Measurements from ENCODE around the gene TSC2.
"Not testable (repeated sequence)": the region's sequence is repeated elsewhere in the genome, so short reads cannot be mapped to it uniquely, and the experiment has no call there.

The TSC2 gene

DNA sequence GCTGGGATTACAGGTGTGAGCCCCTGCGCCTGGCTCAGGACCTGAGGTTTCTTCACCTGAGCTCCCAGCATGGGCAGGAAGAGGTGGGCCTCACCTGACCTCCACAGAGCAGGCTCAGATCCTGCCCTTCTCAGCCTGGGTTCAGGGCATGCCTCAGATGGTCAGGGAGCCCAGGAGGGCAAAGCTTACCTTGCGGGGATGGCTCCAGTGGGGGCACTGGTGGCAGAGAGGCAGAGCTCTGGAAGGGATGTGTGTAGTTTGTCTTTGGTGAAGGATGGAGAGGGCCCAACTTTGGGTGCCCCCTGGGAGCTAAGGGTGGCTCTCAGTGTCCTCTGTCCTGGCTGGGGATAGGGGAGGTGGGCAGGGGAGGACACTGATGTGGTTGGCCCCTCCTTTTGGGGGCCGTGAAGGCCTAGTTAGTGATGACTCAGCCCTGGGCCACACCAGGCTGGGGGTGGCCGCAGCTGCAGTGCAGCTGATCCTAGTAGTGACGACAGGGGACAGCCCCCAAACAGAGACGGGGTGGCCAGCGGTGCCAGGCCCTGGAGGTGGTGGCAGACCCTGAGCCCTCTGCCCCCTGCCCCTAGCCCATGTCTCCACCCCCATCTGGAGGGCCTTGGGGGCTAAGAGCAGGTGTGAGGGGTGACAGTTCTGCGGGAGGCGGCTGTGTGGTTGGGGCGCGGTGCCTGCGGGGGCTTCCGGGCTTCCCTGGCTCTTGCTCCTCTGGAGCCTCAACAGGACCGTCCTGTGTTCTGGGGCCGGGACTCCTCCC, 15.3 kb upstream of the TSC2 start:
- DNase-seq = no peak

DNA sequence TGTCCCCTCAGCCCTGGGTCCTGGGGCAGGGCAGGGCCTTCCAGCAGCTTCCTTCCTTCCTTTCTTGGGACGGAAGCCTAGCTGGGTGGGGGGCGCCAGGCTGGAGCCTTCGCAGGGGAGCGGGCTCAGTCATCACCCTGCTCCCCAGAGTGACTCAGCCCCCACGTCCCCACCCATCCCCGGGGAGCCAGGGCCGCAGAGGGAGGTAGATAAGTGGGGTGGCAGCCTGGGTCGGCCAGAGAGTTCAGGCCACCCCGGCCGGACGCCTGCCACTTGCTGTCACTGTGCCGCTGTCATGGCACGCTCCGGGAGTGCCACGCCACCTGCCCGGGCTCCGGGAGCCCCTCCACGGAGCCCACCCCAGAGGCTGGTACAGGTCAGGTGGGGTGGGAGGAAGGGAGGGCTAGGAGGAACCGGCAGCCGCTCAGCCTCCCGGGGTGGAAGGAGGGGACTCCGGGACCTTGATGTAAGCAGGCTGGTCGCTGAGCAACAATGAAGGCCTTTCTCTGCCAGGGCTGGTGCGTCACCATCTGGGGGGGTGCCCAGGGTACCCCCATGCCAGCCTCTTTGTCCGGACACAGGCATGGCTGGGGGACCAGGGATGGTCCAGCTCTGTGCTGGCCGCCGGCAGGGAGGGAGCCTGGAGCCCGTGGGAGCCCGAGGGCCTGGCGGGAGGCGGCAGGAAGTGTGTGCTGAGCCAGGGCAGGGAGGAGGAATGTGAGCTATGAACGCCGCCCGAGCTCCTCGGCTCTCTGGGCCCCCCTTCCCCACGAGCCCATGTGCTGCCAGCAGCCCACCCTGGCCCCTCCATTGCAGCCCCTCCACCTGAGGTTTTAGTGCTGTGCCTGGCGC, 14.5 kb upstream of the TSC2 start:
- DNase-seq = no peak

DNA sequence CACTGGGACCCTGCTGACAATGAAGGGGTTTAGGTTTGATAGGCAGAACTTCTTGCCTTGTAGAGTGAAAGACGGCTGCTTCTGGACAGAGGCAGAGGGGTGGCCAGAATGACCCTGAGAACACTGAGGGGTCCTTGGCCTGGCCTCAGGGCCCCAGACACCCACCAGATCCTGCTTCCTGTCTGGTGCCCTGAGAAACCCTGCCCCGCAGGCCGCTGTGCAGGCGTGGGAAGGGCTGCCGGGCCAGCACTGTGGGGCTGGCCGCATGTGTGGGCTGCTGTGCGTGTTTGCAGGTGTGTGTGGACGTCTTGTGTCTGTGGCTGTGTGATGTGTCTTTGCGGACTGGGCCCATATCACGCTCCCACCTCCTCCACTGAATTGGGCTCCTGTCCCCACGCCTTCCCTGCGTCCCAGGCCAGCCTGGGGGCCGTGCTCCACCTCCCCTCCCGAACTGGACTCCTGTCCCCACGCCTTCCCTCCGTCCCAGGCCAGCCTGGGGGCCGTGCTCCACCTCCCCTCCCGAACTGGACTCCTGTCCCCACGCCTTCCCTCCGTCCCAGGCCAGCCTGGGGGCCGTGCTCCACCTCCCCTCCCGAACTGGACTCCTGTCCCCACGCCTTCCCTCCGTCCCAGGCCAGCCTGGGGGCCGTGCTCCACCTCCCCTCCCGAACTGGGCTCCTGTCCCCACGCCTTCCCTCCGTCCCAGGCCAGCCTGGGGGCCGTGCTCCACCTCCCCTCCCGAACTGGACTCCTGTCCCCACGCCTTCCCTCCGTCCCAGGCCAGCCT, 13.7 kb upstream of the TSC2 start:
- not testable (repeated sequence) for DNase-seq

DNA sequence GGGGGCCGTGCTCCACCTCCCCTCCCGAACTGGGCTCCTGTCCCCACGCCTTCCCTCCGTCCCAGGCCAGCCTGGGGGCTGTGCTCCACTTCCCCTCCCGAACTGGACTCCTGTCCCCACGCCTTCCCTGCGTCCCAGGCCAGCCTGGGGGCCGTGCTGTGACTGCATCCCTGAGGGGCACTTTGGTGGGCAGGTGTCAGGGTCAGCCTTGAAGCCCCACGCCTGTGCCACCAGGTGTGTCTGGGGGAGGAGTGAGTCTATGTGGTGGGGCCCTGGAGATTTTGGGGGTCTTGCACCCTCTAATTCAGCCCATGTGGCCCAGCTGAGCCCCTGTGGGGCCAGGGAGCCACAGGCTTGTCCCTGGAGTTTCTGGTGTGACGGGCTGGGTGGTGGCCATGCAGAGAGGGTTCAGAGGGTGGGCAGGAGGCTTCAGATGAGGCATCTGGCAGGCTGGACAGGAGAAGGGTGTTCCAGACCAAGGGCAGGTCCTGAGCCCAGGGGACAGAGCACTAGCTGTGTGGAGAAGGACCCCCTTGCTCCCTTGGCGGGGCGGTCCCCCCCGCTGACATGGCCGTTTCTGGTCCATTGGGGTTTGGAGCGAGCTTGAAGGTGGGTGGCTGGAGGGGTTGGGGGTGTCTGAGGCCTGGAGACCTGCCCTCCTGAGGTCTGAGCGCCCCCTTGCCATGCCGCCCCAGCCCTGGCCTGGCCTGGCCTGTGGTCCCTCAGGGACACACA, 12.9 kb upstream of the TSC2 start:
- DNase-seq = no peak

DNA sequence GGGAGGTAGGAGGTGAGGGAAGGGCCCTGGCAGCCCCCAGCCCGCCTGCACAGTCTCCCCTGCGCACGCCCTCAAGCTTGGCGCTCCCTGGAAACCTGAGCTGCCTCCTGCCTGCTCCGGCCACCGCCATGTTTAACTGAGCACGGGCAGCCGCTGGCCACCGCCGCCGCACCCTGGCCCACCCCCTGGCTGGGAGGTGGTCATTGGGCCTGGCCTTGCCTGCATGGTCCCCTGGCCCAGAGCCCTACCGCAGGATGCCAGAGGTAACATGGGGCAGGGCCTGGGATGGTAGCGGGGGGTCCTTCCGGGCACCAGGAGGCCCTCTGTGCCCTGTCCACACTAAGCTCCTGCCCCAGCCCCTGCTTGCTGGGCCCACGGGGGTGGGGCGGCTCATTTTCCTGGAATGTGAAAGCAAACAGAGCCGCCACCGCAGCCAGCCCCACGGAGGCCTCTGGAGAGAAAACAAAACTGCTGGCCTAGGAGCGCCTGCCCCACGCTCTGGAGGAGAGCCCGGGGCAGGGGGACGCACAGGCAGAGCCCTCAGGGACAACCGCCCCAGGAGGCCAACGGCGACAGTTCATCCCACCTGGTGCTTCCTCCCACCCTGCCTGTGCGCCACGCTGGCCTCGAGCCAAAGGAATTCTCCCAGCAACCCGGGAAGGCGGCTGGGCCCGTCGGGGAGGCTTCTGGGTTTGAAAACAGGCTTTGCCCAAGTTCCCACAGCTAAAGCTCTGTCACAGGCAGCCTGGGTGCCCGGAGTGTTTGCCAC, 12.2 kb upstream of the TSC2 start:
- no peak for DNase-seq

DNA sequence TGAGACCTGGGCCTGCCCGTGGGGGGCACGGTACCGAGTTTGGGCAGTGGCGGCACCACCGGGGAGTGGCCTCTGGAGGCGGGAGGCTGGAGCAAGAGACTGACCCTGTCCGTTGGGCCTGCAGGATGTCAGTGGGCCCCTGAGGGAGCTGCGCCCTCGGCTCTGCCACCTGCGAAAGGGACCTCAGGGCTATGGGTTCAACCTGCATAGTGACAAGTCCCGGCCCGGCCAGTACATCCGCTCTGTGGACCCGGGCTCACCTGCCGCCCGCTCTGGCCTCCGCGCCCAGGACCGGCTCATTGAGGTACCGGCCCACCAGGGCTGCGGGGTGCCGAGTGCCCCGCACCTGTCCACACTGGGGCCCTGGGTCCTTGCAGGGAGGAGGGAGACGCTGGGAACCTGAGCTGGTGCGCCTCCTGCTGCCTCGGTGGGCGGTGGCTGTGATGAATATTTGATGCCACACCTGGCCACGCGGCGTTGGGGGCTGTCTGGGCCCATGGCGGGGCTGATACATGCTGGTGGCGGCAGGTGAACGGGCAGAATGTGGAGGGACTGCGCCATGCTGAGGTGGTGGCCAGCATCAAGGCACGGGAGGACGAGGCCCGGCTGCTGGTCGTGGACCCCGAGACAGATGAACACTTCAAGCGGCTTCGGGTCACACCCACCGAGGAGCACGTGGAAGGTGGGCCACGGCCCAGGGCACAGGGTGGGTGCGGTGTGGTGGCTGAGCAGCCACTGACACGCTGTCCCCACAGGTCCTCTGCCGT, 11.4 kb upstream of the TSC2 start:
- no peak for DNase-seq

DNA sequence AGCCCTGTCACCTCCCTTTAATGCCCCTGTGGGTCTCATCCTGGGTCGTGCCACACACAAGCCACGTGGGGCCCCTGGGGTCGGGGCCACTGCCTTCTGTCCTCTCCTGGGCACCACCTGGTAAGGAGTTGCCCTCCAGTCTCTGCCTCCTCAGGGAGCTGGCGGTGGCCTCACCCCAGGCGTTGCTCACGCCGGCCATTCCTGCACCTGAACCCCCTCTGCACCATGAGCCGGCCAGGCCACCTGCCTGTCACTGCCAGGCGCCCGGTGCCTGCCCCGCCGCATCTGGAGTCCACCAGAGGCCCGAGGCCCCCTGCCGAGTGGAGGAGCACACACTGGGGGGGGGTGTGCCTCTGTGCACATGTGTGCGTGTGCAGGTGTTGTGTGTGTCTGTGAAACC, 10.7 kb upstream of the TSC2 start:
- DNase-seq = no peak

DNA sequence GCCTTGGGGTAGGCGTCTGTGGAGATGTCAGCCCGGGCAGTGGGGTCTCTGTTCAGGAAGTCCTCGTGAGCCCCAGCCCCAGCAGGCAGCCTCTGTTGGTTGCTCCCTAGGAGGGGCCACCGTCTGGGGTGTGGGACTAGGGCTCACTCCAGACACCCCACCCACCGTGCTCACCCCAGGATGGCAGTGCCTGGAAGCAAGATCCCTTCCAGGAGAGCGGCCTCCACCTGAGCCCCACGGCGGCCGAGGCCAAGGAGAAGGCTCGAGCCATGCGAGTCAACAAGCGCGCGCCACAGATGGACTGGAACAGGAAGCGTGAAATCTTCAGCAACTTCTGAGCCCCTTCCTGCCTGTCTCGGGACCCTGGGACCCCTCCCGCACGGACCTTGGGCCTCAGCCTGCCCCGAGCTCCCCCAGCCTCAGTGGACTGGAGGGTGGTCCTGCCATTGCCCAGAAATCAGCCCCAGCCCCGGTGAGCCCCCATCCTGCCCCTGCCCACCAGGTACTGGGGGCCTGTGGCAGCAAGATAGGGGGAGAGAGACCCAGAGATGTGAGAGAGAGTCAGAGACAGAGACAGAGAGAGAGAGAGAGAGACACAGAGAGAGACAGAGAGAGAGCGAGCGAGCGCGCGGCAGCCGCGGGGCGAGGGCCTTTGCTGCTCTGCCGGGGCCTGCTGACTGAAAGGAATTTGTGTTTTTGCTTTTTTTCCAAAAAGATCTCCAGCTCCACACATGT, 10.0 kb upstream of the TSC2 start:
- no peak for DNase-seq

DNA sequence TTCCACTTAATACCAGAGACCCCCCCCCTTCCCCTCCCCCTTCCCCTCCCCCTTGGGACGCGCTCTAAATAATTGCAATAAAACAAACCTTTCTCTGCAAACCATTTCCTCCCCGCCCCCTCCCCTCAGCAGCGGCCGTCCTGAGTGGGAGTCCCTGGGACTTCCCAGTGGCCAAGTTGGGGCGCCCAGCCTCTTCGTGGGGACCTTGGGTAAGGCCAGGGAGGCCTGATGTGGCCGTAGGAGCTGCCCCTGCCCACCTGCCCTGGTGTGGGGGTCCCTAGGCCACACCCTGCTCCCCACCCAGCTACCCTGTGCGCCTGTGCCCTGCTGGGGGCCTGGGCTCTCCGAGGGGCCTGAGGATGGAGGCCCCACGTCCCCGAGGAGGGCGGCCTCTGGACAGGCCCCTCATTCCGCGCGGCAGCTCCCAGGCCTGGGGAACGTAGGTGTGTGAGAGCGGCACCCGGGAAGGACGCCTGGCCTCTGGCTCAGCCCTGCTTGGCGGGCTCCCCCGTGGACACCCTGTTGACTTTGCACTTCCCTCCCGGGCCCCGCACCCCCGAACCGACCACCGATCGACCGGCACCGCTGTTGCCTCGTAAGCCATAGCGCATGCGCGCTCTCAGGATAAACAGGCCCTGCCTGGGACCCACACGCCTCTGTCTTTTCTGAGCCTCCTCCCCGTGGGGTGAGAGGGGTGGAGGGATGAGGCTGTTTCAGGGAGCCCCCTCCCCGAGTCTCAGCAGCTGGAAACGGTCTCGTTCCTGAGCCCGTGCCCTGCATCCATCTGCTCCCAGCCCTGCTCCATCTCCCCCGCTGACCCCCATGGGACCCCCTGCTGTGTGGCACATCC, 9.2 kb upstream of the TSC2 start:
- DNase-seq = no peak

DNA sequence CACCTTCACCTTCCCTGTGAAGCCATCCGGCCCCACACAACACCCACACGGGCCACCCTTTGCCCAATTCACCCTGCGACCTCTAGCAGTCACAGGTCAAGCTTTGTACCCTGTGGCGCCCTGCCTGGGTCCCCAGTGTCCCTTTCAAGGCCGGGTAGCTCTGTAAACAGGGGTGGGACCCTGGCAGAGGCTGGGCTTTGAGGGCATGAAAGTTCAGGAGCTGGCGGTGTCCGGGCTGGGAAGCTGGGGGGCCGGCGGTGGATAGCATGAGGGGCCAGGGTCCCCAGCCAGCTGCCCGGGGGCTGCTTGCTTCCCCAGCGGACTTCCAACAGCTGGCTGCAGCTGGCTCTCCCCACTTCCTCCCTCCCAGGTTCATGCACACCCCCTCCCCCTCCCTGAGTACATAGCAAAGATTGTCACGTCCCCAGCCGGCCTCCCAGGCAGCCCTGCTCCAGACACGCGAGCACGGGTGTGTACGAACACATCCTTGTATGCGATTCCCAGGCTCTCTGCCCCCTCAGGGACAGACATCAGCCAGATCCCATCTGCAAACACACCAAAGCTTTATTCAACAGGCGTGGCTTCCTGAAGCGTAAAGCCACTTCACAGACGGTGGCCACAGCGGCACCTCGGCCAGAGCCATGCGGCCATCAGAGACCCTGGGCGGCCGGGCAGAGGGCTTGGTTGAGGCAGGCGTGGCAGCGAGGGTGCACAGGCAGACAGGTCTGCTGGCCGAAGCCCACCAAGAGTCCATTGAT, 8.3 kb upstream of the TSC2 start:
- DNase-seq = no peak

DNA sequence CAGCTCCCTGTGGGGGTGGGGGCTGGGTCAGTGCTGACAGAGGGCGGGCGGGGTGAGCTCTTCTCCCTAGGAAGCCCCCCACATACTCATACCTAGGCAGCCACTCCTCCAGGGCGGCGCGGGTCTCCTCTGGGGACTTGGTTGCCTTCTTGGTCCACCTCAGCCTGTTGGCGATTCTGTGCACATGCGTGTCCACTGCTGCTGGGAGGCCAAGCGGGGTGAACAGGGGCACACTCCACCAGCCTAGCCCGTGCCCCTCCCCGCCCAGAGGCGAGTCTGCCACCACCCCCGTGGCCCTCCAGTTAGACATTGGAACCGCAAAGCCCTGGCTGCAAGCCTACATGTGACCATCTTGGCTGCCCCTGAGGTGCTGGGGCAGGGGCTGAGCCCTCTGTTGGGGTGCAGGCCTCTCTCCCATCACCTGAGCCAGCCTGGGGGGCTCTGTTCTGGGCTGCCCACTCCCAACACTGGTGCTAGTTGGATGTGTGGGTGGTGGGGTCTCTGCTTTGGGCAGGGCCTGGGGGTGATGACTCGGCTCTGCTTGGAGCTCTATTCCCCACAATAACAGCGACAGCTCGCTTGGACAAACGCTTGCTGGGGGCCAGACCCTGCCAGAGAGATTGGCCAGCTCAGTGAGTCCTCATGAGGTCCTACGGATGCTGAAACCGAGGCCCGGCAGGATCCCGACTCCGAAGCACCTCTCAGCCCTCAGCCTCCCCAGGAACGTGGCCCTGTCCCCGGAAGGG, 7.6 kb upstream of the TSC2 start:
- DNase-seq = no peak

DNA sequence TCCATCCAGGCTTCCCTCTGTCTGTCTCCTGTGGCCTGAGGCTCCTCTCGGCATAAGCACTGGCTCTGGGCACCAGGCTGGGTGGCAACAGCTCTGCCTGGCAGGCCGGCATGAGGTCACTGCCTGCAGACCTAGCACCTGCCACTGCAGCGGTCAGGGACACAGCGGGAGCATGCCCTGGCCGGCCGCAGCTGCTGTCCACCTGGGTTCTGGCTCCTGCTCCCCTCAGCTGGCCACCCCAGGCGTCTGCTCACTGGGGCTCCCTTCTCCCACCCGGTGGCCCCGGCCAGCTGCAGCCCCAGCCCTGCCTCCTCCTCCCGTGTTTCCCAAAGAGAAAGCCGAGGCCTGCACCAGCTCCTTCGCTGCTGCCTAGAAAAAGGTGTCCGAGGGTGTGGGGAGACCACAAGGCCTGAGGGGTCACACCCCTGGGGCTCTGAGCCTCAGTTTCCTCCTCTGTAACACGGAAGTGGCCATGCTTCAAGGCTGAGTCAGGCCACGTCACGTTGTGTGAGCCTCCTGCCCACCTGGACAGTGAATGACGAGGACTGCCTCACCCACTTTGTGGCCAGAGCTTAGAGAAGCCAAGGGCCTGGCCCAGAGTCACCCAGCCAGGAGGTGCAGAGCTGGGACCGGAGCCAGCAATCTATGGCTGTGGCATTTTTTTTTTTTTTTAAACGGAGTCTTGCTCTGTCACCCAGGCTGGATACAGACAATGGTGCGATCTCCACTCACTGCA, 6.8 kb upstream of the TSC2 start:
- DNase-seq = no peak

DNA sequence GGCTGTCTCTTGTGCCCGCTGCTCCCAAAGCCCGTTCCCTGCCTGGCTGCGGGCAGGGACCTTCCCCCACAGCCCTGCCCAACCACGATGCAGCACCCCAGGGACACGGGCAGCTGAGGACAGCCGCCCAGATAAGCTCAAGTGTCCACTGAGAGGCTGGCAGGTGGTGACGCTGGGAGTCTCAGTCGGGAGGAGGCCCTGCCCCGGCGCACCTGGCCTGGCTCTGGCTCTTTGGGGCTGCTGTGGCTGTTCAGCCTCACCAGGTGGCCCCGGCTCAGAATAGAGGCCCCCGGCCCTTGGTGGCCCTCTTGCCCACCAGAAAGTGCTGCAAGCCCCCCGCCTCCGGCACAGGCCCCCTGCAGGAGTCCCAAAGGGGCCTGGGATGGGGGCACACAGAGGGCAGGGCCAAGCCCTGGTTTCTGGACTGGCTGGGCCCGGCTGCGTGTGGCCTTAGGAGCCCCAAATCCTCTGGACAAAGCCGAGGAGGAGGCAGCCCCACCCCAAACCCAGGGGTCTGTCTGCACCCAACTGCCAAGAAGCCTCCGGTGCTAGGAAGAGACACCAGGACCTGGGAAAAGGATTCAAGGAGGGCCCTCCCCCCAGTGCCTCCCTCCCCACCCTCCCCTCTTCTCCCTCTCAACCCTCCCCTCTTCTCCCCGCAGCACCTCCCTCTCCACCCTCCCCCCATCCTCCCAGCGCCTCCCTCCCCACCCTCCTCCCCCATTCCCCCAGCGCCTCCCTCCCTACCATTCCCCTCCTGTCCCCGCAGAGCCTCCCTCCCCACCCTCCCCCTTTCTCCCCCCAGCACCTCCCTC, 5.4 kb upstream of the TSC2 start:
- no peak for DNase-seq

DNA sequence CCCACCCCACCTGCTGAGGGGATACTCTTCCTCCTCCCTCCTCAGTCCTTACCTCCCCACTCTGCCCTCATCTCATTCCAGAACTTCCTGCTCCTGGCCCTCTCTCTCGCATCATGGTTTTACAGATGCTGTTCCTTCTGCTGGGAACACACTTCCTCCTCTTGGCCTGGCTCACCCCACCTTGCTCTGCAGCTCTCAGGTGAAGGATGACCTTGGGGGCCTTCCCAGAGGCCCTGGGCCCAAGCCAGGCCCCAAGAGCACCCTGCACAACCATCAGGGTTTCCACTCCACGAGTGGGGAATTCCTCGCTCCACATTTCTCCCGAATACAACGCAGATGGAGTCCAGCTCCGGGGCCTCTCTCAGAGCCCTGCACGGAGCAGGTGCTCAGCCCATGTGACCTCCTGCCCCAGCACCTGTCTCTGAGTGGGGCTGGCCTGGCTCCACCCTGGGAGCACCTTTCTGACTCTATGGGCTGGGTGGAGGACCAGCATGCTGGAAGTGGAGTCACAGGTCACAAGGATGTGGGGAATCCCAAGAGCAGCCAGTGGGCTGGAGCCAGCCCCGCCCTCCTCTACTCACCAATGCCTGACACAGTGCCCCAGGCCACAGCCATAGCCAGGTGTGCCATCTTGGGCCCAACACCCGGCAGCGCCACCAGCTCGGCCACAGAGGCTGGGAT, 4.7 kb upstream of the TSC2 start:
- DNase-seq = no peak

DNA sequence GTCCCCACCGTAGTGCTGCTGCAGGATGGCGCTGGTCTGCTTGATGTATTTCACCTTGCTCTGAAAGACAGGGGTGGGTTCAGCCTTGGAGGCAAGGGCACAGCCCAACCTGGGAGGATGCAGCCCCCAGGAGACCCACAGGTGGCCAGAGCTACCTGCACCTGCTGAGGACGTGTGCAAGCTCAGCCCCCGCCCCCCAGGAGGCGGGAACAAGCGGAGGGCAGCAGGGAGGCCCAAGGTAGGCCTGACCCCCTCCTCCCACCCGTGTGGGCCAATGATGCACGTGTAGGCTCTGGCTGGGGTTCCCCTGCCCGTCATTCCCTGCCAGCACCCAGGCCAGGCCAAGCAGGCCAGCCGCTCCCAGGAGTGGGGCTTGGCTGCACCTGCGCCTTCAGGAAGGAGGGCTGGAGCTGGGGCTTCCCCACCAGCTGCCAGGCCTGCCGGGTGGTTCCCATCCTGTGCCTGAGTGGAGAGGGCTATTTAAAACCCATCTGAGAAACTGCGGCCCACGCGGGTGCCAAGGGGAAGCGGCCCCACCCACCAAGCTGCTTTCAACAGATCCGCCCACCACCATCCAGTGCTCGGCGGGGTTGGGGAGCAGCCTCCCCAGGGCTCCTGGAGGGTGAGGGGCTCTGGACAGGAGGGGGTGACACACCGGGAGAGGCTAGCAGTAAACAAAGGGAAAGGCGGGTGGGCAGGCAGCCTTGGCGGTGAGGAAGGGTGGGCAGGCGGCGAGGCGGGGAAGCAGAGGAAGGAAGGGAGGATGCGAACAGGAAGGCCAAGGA, 3.9 kb upstream of the TSC2 start:
- DNase-seq = no peak

Measured in activated CD4-positive, CD25-positive, alpha-beta regulatory T cell treated with anti-CD3 and anti-CD28 coated beads, Interleukin-2, amount 50 U/mL, for 72 hours (primary cell).